H1 (cell line): ENCODE data around the gene GUCA1A. TPM values are rescaled to one million over a fixed set of nuclear protein-coding genes. Genes with fewer than 3 reads are reported as not detected.

Source experiments
- BRCA1 ChIP-seq: IDR thresholded peaks from 2 replicates; pipeline ENCODE4 v1.6.1; 2012; ENCODE audit warnings: low read depth, low read length, improper control_type of control experiment
- CBX5 ChIP-seq: fragments of 300-800, 300-1000 bp; sonication (generic); IDR thresholded peaks from 2 replicates; pipeline ENCODE4 v1.7.1; 2016; ENCODE audit warnings: antibody characterized with exemption, low read length, low read depth
- CHD1 ChIP-seq: IDR thresholded peaks from 2 replicates; pipeline ENCODE4 v1.6.1; 2012; ENCODE audit warnings: low read depth, low read length, improper control_type of control experiment
- EGR1 ChIP-seq: IDR thresholded peaks from 2 replicates; pipeline ENCODE4 v1.6.1; 2011; ENCODE audit warnings: low read depth, low read length, borderline replicate concordance
- HDAC2 ChIP-seq, 2 experiments: fragments of 300-600 bp in 1 of 2; sonication (generic) in 1 of 2; IDR thresholded peaks; 2 replicates each; pipeline ENCODE4 v1.6.1; 2011 to 2012; ENCODE audit warnings: low read depth in 2 of 2, low read length in 2 of 2, mild to moderate bottlenecking in 2 of 2, moderate library complexity in 2 of 2, borderline replicate concordance in 1 of 2, inconsistent platforms in 1 of 2
- JUND ChIP-seq: IDR thresholded peaks from 2 replicates; pipeline ENCODE4 v1.6.1; 2011; ENCODE audit warnings: mild to moderate bottlenecking, improper control_type of control experiment, low read length
- NANOG ChIP-seq: IDR thresholded peaks from 2 replicates; pipeline ENCODE4 v1.6.1; 2011; ENCODE audit warnings: low read length, low read depth, mild to moderate bottlenecking, inconsistent platforms; ENCODE audit not compliant: insufficient read depth, poor library complexity, severe bottlenecking
- RNF2 ChIP-seq: fragments of 200-900, 300-1000 bp; sonication (generic); IDR thresholded peaks from 2 replicates; pipeline ENCODE4 v1.7.1; 2016; ENCODE audit warnings: borderline replicate concordance, low read depth, mild to moderate bottlenecking, antibody characterized with exemption, low read length; ENCODE audit not compliant: poor library complexity, severe bottlenecking; ENCODE audit errors: missing control alignments
- polyA plus RNA-seq, 7 experiments: library from polyadenylated mRNA; depleted of rRNA in 3 of 7; stranded (reverse) in 5 of 7; unstranded in 2 of 7; fragments of >200 nt in 5 of 7; fragments of 200-250 nt in 2 of 7; gene quantifications; 1 replicate in 5 of 7; 2 replicates in 1 of 7; 4 replicates in 1 of 7; pipeline versions ENCODE4 v1.2.1 to v1.2.3, GENCODE V29; 2011 to 2013; ENCODE audit warnings: missing spikeins in 2 of 7, mixed read lengths in 2 of 7
- total RNA-seq: library from RNA; stranded (reverse); fragmentation: NEBNext Ultra II Directional; extraction: Animal tissue kit (Norgen Biotek cat#: 25700); gene quantifications from 2 replicates; pipeline ENCODE4 v1.2.1, GENCODE V29; 2021
- TF ChIP-seq, protein P1 (sequence below): fragments of 300-600 bp; sonication (generic); IDR thresholded peaks from 2 replicates; pipeline ENCODE4 v1.7.1; 2012; ENCODE audit warnings: low read length, moderate library complexity, mild to moderate bottlenecking, inconsistent platforms; ENCODE audit not compliant: insufficient replicate concordance

GUCA1A gene
- total and polyA plus RNA-seq, 2 of the 8 experiments (the other 6 are each of a cell fraction or from before 2014, with no cell fraction given): 4.6 to 24.6 TPM

- TF ChIP-seq RNF2: no peak
- TF ChIP-seq, protein P1, sequence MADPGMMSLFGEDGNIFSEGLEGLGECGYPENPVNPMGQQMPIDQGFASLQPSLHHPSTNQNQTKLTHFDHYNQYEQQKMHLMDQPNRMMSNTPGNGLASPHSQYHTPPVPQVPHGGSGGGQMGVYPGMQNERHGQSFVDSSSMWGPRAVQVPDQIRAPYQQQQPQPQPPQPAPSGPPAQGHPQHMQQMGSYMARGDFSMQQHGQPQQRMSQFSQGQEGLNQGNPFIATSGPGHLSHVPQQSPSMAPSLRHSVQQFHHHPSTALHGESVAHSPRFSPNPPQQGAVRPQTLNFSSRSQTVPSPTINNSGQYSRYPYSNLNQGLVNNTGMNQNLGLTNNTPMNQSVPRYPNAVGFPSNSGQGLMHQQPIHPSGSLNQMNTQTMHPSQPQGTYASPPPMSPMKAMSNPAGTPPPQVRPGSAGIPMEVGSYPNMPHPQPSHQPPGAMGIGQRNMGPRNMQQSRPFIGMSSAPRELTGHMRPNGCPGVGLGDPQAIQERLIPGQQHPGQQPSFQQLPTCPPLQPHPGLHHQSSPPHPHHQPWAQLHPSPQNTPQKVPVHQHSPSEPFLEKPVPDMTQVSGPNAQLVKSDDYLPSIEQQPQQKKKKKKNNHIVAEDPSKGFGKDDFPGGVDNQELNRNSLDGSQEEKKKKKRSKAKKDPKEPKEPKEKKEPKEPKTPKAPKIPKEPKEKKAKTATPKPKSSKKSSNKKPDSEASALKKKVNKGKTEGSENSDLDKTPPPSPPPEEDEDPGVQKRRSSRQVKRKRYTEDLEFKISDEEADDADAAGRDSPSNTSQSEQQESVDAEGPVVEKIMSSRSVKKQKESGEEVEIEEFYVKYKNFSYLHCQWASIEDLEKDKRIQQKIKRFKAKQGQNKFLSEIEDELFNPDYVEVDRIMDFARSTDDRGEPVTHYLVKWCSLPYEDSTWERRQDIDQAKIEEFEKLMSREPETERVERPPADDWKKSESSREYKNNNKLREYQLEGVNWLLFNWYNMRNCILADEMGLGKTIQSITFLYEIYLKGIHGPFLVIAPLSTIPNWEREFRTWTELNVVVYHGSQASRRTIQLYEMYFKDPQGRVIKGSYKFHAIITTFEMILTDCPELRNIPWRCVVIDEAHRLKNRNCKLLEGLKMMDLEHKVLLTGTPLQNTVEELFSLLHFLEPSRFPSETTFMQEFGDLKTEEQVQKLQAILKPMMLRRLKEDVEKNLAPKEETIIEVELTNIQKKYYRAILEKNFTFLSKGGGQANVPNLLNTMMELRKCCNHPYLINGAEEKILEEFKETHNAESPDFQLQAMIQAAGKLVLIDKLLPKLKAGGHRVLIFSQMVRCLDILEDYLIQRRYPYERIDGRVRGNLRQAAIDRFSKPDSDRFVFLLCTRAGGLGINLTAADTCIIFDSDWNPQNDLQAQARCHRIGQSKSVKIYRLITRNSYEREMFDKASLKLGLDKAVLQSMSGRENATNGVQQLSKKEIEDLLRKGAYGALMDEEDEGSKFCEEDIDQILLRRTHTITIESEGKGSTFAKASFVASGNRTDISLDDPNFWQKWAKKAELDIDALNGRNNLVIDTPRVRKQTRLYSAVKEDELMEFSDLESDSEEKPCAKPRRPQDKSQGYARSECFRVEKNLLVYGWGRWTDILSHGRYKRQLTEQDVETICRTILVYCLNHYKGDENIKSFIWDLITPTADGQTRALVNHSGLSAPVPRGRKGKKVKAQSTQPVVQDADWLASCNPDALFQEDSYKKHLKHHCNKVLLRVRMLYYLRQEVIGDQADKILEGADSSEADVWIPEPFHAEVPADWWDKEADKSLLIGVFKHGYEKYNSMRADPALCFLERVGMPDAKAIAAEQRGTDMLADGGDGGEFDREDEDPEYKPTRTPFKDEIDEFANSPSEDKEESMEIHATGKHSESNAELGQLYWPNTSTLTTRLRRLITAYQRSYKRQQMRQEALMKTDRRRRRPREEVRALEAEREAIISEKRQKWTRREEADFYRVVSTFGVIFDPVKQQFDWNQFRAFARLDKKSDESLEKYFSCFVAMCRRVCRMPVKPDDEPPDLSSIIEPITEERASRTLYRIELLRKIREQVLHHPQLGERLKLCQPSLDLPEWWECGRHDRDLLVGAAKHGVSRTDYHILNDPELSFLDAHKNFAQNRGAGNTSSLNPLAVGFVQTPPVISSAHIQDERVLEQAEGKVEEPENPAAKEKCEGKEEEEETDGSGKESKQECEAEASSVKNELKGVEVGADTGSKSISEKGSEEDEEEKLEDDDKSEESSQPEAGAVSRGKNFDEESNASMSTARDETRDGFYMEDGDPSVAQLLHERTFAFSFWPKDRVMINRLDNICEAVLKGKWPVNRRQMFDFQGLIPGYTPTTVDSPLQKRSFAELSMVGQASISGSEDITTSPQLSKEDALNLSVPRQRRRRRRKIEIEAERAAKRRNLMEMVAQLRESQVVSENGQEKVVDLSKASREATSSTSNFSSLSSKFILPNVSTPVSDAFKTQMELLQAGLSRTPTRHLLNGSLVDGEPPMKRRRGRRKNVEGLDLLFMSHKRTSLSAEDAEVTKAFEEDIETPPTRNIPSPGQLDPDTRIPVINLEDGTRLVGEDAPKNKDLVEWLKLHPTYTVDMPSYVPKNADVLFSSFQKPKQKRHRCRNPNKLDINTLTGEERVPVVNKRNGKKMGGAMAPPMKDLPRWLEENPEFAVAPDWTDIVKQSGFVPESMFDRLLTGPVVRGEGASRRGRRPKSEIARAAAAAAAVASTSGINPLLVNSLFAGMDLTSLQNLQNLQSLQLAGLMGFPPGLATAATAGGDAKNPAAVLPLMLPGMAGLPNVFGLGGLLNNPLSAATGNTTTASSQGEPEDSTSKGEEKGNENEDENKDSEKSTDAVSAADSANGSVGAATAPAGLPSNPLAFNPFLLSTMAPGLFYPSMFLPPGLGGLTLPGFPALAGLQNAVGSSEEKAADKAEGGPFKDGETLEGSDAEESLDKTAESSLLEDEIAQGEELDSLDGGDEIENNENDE: no peak
- TF ChIP-seq JUND: no peak
- TF ChIP-seq HDAC2 (IDR thresholded peaks at IDR 0.05; ENCODE audit: borderline replicate concordance in 1 of 2, low read depth in 2 of 2, low read length in 2 of 2): no peak; a peak in 1 of 4 replicates
- no peak for TF ChIP-seq CHD1
- peak; percentile 58 for TF ChIP-seq EGR1
- TF ChIP-seq BRCA1: no peak
- TF ChIP-seq CBX5: no peak
- TF ChIP-seq NANOG: no peak
Measured at GRCh38 chr6:42217519-42218367, 44.6 kb downstream of the GUCA1A start, which contains the start of gene MRPS10 (continued).
